Breast epithelium (tissue), 3 donors: ENCODE measurements around the gene TMSB4X.
"Not testable (repeated sequence)": the region's sequence is repeated elsewhere in the genome, so short reads cannot be mapped to it uniquely, and the experiment has no call there.

Experiments used
- CTCF ChIP-seq, 3 donors: fragments of 450-650 bp; IDR thresholded peaks; one replicate each; pipeline ENCODE4 v1.5.1; 2016 to 2017; ENCODE audit warnings: antibody characterized with exemption in 3 of 3, mild to moderate bottlenecking in 3 of 3, moderate library complexity in 3 of 3
- POLR2AphosphoS5 ChIP-seq, 3 donors: sonication (generic); formaldehyde crosslinking; IDR thresholded peaks; one replicate each; pipeline ENCODE4 v1.6.1; 2017; ENCODE audit warnings: antibody characterized with exemption in 3 of 3

- not testable (repeated sequence) for TF ChIP-seq POLR2AphosphoS5, CTCF (IDR thresholded peaks at IDR 0.05)
These were observed 11.6 kb upstream of the TMSB4X start for GRCh38 chrX:12963210-12963850.
